NCI-H1436 treated with DMSO at 0.1 percent for 48 hours (cell line): ENCODE data around the gene COPS8.
A peak's percentile ranks its signal among the peaks of the same experiment; 100 is the strongest.

ENCODE experiments used
- DNase-seq: peaks from one replicate; lab custom pipeline; 2025; lab: John Stamatoyannopoulos, UW

COPS8 gene

GRCh38 chr2:237085248-237086221, at the start of gene COPS8:
COPS8 (plus strand) TSS chr2:237085889; CDS start chr2:237085965, 76 bp downstream.
- DNase-seq, result peak; percentile 17

DNA sequence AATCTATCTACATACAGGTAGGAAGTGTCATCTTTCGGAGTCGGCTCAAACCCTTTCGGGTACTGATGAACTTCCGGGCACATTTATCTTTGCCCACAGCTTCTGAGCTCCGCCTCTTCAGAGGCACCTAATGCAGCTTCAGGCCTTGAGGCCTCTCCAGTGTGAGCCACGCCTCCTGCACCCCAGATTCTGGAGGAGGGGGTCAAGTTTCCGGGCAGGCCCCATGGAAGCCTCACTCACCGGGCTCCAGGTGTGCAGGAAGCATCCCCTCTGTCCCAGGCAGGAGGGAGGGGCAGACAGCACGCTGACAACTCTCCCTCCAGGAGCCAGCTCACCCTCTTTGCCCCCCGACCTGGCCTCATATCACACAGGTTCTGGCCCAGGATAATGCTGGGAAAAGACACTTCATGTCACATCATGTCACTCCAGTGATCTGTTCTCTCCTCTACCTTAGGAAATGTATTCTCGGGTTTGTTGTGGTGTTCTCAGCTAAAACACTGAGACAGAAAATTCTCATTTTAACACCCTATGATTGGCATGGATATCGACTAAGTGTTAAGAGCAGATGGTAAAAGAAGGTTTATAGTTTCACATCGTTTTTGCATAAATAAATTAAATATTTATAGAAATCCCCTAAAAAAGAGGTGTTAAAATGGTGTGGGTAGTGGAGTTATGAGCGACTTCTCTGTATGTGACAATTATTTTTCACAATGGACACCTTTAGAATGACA, 46.2 kb upstream of the COPS8 start:
- DNase-seq, result no peak

DNA sequence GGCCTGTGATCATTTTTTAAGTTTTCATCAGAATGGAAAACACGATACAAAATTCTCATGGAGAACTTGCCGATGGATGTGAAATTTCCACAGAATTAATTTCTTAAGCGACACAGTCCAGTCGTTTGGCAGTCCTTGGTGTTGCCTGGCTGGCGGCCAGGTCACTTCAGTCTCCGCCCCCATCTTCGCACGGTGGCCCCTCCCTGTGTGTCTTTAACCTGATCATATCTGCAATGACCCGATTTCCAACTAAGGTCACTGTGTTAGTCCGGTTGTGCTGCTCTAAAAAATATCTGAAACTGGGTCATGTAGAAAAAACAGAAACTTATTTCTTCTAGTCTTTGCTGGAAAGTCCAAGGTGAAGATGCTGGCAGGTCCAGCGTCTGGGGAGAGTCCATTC, 44.5 kb upstream of the COPS8 start:
- no peak for DNase-seq

DNA sequence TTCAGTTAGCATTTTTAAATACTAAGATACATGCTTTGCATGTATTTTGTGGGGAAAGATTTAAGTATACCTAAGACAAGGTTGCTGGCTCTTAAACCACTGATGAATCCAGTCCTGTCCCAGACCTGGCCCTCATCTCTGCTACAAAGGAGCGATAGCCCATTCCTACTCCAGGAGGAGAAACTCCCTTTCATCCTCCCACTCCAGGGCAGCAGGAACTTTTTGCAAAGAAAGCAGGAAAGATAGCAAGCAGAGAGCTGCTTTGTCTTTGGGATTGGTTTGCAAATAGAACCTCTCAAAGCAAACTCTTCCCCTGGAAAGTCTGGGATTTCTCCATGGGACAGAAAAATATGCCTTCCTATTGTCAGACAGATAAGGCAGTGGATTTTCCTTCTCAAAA, 43.6 kb upstream of the COPS8 start:
- no peak for DNase-seq

GRCh38 chr2:237043866-237044265, 41.8 kb upstream of the COPS8 start:
- no peak for DNase-seq

DNA sequence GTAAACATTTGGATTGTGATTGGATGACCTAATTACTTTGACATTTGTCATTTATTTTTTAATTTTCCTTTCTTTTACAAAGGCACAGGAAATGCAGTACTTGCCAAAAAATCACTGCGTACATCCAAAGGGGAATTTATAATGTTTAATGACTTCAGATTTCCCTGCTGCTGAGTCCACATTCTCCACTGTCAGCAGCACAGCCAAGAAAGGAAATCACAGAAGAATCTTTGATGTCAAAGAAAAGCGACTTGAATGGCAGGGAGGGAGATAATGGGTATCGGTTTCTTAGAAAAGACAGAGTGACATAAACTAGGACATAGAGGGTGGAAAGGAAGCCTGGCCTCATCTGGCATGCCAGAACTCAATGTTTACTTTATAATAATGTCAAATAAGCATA, 41.4 kb upstream of the COPS8 start:
- no peak for DNase-seq

DNA sequence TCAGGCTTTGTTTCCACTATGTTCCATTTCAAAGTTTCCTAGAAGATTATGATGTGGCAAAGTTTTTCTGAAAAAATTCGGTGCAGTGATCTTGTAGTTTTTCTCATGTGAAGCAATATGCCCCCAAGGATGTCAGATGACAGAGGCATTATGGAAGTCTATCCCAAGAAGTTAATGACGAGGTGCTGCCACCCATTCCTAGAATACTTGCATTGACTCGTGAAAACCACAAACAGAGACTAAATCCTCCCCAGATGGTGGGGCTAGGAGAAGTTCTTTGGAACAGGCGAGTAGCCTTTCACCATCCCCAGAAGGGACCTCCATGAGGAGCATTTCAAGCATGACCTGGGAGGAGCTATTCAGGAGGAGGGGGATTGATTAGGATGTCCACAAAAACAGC, 40.2 kb upstream of the COPS8 start:
- no peak for DNase-seq

DNA sequence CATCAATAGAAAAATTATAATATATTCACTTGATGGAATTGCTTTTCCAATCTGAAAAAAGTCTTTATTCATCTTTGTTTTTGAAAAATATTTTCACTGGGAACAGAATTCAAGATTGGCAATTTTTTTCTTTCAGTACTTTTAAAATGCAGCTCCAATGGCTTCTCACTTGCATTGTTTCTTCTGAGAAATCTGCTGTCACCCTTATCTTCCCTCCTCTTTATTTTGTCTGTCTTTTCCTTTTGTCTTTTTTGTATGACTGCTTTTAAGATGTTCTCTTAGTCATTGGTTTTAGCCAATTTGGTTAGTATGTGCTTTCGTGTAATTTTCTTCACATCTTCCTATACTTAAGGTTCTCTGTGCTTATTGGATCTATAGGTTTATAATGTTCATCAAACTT, 37.1 kb upstream of the COPS8 start:
- no peak for DNase-seq

GRCh38 chr2:237051861-237052260, 33.8 kb upstream of the COPS8 start:
- DNase-seq, result no peak

GRCh38 chr2:237053066-237053465, 32.6 kb upstream of the COPS8 start:
- no peak for DNase-seq

GRCh38 chr2:237055386-237056100, 30.1 kb upstream of the COPS8 start:
- no peak for DNase-seq

GRCh38 chr2:237056287-237056875, 29.3 kb upstream of the COPS8 start:
- DNase-seq, result no peak

- no peak for DNase-seq
Observed at GRCh38 chr2:237057107-237057506, 28.6 kb upstream of the COPS8 start.

DNA sequence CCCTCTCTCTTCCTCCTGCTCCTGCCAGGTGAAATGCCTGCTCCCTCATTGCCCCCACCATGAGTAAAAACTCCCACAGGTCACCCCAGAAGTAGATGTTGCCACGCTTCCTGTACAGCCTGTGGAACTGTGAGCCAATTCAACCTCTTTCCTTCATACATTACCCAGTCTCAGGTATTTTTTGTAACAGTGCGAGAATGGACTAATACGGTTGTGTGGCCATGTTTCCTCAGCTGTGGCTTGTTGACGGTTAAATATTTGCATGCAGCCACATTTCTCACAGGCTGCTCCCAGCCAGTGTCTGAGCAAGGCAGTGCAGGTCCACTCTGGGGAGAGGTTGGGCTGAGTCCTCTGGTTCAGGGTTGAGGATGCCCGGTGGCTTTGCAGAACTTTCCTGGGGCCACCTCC, 27.8 kb upstream of the COPS8 start:
- DNase-seq, result no peak

GRCh38 chr2:237058423-237058822, 27.3 kb upstream of the COPS8 start:
- DNase-seq, result no peak

GRCh38 chr2:237059155-237059875, 26.4 kb upstream of the COPS8 start:
- DNase-seq, result no peak

GRCh38 chr2:237060534-237061312, 25.0 kb upstream of the COPS8 start:
- DNase-seq, result no peak

DNA sequence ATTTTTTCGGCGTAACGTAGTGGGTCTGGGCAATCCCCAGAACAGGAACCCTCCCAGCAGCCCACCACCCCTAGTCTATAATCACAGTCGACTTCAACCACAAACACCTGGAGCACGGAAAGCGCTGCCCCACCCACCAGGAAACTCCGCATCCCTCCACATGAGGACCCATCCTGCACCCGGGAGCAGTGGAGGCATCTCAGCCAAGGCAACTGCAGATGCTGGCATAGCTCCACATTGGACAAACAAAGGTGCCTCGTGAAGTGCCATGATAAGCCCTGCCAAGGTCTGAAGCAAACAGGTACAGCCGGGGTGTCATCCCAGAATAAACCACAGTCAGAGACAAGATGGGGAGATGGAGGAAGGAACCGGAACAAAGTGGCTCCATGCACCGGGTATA, 24.3 kb upstream of the COPS8 start:
- no peak for DNase-seq

- no peak for DNase-seq
Observed at GRCh38 chr2:237062585-237062984, 23.1 kb upstream of the COPS8 start.

GRCh38 chr2:237064203-237065070, 21.3 kb upstream of the COPS8 start:
- DNase-seq, result no peak
